GM21515 (cell line): ENCODE measurements around the gene REC114.
"Not testable (repeated sequence)": the region's sequence is repeated elsewhere in the genome, so short reads cannot be mapped to it uniquely, and the experiment has no call there.

Source experiments
- ATAC-seq: cut with Tn5 transposase; IDR thresholded peaks from one replicate; pipeline ENCODE4 v1.9.1; 2021; ENCODE audit not compliant: unreplicated experiment

Gene REC114, protein sequence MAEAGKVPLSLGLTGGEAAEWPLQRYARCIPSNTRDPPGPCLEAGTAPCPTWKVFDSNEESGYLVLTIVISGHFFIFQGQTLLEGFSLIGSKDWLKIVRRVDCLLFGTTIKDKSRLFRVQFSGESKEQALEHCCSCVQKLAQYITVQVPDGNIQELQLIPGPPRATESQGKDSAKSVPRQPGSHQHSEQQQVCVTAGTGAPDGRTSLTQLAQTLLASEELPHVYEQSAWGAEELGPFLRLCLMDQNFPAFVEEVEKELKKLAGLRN

DNA sequence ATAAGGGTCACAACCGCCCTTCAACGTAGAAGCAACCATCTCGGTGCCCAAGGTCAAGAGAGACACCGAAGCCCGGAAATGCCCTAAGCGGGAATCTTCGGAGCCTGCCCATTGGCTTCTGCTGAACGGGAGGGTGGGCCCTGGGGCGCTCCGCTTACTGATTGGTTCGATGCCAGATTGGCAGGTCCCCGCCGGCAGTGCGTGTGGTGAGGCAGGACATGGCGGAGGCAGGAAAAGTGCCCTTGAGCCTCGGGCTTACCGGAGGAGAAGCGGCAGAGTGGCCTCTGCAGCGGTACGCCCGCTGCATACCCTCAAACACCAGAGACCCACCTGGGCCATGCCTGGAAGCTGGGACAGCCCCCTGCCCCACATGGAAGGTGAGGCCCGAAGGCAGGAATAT lies at the start of gene REC114:
REC114 (plus strand) TSS at position 197 of the 400 bp plus-strand sequence; CDS start at position 219, 22 bp downstream.
- ATAC-seq, result no peak

DNA sequence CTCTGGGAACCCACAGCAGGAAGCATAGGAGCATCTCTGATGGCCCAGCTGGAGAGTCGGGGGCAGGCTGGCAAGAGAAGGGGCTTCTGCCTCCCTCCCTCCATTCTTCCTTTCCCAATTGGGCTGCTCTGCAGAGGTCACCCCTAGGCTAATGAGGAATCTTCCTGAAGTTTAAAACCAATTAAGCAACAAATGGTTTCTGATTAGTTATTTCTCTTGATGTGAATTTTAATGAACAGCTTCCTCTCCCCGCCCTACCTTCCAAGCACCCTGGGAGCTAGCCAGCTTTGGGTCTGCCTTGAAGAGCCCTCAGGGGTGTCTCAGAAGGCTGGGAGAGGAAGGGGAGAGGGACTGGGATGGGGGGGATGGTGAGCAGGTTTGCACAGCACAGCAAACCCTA lies 49.6 kb upstream of the REC114 start:
- ATAC-seq, result no peak

DNA sequence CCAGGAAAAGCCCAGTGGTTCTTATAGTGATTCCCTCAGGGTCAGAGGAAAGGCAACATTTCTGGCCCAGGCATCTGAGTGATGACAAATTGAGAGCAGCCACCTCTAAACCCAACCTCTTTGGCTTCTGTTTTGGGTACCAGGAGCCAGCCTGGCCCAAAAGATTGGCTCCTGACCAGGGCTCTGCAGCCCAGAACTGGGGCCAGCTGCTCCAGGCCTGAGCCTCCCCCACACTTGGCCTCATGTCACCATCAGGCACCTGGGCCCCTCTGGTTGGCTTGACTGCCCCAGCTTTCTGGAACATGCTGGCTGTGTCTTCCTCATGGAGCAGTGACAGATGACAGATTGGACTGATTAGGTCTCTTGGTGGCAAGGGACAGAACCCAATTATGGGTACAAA lies 48.2 kb upstream of the REC114 start:
- no peak for ATAC-seq

DNA sequence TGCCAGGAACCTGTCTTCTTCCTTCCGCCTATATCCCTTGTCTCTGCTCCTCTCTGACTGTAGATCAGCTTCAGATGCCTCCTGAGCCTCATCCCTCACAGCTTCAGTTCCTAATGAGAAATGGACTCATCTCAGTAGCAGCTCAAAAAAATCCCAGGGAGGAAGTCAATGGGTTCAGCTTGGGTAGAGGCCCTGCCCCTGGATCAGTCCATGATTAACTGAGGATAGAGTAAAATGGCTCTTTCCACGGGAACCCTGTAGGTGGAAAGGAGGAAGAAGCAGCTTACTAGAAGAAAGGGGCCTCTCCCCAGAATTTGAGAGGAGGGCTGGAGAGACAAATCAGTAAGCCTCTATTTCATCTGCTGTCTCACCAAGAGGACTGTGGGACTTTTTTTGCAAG lies 47.3 kb upstream of the REC114 start:
- no peak for ATAC-seq

DNA sequence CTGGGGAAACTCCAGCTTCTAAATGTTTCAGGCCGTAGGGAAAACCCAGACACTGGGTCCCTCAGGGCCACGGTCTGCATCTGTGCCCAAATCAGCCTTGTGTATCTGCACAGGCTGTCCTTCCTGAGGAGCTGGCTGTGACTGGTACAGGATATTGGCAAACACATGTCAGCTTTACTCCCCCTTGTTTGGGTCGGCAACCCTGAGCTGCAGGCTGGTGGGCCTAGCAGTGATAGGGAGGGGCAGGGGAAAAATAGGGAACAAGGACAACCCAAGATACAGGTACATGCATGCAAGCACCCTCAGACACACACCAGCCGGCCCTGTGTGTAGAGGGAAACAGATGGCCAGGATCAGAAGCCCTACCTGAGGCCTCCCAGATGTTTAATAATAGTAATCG lies 45.5 kb upstream of the REC114 start:
- ATAC-seq, result no peak

DNA sequence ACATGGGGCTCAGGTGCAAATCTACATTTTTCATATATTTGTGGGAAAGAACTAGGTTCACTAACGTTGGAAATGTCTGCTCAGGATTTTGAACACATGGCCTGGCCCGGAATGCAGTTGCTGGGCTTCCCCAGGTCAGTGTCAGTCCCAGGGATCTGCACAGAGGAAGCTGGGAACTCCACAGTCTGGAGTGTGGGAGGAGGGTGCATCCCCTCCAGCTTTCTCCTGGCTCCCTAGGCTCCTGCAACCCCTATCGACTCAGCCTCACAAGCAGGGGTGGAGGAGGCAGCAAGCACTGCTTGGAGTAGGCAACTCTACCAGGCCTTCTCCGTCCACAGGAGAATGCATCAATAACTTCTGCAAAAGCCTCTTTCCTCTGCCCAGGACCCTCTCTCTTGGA lies 44.1 kb upstream of the REC114 start:
- no peak for ATAC-seq

DNA sequence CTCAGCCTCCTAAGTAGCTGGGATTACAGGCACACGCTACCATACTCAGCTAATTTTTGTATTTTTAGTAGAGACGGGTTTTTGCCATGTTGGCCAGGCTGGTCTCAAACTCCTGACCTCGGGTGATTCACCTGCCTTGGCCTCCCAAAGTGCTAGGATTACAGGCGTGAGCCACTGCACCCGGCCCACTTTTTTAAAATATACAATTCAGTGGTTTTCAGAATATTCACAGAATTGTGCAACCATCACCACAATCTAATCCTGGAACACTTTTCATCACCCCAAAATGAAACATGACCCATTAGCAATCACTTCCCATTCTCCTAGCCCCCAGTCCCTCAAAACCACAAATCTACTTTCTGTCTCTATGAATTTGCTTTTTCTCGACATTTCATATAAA lies 42.7 kb upstream of the REC114 start:
- not testable (repeated sequence) for ATAC-seq

DNA sequence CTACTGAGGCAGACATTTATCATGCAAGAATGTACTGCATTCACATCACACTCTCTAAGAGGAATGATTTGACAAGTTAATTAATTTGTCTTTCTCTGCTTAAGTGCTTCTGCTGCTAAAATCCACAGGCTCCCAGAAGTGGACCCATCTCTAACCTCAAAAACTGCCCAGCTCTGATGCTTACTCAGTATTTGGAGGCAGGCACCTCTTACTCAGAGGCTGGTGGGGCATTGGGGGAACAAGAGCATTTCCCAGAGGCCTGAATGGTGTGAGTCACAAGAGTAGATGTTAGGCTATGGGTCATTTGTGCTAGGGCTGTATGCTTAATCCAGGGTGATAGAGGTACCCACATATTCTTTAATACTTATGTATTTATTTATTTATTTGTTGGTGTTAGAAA lies 39.8 kb upstream of the REC114 start:
- no peak for ATAC-seq

DNA sequence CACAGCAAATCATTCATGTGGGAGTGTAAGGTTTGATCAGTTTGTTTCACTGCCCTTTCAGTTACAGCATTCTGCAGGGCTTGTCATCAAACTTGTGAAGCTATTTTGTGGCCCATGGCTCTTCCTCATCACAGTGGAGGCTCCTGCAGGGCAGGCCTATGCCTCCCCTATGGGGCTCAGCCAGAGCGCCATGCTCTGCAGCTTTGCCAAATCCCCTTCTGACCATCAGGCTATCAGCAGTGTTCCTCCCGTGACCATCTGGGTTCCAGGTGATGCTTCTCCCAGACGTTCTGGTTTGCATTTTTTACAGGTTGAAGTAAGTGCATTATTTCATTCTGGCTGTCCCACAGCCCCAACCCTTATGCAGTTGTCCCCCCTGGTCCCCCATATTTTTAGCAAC lies 28.1 kb upstream of the REC114 start:
- no peak for ATAC-seq

DNA sequence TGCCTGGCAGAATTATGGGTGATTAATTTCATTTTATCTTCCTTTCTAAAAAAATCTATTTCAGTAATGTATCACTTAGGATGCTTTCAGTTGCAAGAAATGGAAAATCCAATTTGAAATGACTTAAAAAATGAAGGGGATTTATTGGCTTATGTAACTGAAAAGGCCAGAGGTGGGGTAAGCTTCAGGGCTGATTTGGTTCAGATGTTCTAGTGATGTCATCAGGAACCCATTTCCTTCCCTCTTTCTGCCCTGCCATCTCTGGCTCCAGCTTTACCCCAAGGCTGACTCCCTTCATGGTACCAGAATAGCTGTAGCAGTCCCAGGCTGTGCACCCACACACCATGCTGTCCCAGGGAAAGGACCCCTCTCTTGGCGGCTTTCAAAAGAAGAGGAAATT lies 18.5 kb upstream of the REC114 start:
- no peak for ATAC-seq

DNA sequence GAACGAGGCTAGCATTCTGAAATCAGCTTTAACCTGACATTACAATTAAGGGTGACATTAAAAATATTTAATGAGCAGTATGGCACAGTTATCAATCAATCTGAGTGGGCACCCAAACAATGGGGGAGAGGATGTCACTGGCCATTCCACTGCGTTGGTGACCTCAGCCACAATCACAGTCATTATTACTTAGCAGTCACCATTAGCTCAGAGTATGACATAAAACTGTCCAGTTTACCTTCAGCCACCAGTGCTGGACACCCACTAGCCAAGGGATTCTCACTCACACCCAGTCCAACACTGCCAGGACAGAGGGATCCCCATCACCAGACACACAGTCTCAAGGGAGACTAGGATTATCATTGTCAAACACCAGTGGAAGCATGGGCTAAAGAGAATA lies 17.5 kb upstream of the REC114 start:
- ATAC-seq, result no peak

DNA sequence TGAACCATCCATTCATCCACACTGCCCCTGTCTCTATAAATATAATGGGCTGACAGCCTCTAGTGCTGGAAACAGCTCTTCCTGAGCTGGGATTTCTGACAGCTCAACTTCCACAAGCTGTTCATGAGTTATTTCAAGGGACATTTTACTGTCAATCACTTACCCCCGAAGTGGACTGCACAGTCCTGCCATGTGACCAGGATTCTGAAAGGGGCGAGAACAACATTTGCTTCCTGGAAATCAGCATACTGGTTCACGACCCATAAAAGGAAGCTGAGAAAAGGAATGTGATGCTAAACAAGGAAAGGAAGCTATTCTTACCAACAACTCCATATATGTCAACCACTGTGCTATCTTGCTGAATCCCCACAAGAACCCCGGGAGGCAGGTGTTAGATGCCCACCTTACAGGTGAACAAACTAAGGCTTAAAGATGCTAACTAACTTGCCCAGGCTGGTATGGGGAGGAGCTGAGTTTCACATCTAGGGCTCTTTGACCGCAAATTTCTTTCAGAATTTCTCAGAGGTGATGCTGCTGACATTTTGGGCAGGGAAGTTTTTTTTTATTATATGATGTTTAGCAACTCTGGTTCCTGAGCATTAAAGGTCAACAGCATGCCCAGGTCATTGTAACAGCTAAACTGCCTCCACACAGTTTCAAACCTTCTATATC lies 16.5 kb upstream of the REC114 start:
- ATAC-seq, result no peak

DNA sequence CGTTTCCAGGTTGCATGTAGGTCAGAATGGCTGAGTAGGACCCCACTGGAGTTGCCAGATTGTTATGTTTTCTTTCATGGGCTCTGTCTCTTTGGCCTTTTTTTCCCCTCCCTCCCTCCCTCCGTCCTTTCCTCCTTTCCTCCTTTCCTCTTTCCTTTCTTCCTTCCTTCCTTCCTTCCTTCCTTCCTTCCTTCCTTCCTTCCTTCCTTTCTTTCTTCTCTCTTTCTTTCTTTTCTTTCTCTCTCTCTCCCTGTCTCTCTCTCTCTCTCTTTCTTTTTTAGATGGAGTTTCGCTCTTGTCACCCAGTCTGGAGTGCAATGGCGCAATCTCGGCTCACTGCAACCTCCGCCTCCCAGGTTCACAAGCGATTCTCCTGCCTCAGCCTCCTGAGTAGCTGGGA lies 11.6 kb upstream of the REC114 start:
- ATAC-seq, result not testable (repeated sequence)

DNA sequence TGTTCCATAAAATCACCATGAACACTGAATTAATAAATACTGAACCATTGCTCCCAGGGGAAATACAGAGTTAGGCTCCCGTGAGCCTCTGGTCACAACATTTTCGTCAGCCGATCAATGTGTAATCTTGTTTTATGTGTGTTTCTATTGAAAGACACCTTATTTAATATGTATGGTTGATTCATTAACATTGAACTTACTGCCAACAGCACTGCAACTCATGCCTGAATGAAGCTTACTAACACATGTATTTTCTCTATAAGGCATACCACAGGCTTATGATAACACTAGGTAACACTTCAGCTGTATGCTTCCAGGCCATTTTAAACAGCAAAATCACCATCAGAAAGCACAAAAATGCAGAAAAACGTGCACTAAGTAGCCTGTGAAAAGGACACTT lies 9.1 kb upstream of the REC114 start:
- ATAC-seq, result no peak

DNA sequence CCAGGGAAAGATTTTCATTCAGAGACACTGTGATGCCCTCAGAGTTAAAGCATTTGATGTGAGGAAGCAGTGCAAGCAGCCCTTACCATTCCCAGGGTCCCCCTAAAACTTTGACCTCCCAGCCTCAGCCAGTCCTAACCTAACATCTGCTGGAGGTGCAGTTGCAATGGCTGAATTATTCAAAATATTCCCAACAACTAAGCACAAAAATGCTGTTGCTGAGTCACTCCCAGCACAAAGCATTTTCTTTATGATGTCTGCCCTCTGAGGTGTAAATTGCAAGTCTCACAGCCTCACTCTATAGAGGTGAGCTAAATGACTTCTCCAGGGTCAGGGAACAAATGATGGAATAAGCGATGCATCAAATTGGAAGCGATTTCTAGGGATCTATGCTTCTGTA lies 6.4 kb upstream of the REC114 start:
- ATAC-seq, result no peak

DNA sequence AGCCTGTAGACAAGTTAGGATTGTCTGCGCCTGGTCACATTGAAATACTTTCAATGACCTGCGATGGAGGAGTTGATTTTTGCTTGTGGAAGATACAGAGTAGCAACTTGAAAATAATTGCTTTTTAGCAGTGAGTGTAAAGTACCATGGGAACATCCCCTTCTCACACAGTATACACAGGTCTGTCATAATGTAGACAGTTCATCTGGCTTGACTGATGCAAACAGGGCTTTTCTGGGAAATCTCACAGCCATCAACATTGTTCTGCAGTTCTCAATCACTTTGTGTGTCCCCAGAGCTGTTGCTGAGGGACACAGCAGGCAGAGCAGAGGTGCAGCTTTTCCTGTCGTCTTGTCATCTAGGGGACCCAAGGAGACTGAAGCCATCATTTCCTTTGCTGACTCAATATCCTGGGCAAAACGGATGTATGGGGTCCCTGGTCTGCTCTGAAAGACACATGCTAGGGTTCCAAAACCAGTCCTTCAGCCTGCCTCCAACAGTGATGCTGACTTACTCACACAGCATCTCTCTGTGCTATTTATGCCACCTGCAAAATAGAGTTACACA lies 5.3 kb upstream of the REC114 start:
- ATAC-seq, result no peak

DNA sequence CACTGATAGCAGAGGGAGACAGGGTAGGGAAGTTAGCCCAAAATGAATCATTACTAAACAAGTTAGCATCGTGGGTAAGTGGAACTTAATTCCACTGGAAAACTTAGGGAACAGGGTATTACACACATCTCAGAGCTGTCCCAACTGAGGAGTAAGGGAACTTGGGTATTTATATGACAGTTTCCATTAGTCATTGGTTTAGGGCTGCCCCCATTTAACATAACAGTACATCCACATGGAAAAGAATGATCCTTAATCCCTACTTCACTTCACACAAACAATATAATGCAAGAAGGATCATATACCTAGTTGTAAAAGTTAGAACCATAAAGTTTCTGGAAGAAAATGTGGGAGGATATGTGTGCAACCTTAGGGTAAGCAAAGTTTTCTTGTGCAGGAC lies 4.3 kb upstream of the REC114 start:
- no peak for ATAC-seq

DNA sequence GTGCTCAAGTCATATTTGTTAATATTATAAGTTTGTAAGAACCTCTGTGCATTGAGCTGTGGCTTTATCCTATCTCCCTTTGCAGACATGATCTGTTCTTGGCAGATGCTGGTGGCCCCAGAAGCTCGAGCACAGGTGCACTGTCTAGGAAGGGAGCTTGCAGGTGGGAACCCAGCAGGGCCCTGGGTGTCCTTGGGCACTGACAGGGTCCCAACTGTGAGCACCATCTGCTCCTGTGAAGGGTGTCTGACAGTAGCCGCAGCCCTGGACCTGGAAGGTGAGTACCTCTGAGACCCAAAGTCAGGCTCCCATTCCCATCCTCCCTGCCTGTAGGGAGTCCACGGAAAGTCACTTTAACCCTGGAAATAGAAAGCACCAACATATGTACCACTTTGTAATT lies 2.4 kb upstream of the REC114 start:
- ATAC-seq, result no peak

DNA sequence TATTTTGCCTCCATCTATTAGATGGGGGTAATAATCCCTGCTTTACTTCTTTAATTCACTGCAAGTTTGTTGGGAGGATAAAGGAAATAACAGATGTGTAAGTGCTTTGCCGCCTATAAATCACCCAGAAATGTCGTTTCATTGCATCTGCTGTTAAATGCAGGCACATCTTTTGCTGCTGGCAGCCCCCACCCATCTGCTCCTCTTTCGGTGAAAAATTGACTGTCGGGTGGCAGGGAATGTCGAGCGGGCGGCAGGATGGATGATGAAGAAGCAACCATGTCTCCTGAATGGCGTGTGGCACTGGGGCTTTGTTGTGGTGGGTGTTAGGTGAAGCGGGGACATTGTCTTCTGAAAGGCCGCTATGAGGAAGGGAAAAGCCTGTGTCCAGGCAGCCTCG lies 543 bp upstream of the REC114 start:
- ATAC-seq, result no peak

DNA sequence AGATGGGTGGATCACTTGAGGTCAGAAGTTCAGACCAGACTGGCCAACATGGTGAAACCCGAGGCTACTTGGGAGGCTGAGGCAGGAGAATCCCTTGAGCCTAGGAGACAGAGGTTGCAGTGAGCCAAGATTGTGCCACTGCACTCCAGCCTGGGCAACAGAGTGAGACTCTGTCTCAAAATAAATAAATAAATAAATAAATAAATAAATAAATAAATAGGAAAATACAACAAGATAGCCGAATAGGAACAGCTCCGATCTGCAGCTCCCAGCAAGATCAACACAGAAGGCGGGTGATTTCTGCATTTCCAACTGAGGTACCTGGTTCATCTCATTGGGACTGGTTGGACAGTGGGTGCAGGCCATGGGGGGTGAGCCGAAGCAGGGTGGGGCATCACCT lies 4.5 kb downstream of the REC114 start:
- ATAC-seq, result not testable (repeated sequence)

DNA sequence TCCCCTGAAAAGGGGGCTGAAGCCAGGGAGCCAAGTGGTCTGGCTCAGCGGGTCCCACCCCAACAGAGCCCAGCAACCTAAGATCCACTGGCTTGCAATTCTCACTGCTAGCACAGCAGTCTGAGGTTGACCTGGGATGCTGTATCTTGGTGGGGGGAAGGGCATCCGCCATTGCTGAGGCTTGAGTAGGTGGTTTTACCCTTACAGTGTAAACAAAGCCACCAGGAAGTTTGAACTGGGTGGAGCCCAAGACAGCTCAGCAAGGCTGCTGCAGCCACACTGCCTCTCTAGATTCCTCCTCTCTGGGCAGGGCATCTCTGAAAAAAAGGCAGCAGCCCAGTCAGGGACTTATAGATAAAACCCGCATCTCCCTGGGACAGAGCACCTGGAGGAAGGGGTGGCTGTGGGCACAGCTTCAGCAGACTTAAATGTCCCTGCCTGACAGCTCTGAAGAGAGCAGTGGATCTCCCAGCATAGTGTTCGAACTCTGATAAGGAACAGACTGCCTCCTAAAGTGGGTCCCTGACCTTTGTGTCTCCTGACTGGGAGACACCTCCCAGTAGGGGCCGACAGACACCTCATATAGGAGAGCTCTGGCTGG lies 5.3 kb downstream of the REC114 start:
- not testable (repeated sequence) for ATAC-seq

DNA sequence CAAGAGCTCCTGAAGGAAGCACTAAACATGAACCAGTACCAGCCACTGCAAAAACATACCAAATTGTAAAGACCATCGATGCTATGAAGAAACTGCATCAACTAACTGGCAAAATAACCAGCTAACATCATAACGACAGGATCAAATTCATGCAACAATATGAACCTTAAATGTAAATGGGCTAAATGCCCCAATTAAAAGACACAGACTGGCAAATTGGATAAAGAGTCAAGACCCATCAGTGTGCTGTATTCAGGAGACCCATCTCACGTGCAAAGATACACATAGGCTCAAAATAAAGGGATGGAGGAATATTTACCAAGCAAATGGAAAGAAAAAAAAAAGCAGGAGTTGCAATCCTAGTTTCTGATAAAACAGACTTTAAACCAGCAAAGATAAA lies 7.0 kb downstream of the REC114 start:
- not testable (repeated sequence) for ATAC-seq
